SJCRH30 (cell line): ENCODE measurements around the gene FAF2. TPM values are rescaled to one million over a fixed set of nuclear protein-coding genes. Genes with fewer than 3 reads are reported as not detected.
"Not testable (repeated sequence)": the region's sequence is repeated elsewhere in the genome, so short reads cannot be mapped to it uniquely, and the experiment has no call there.

Experiments used
- DNase-seq, 2 experiments: peaks; one replicate each; pipeline ENCODE4 v3.0.0-alpha.2; 2015 to 2020
- H3K27ac ChIP-seq: fragments of 250-450 bp; sonication (Bioruptor Pico); 2 replicates; pipeline ENCODE4 v1.5.1; 2020; ENCODE audit warnings: mild to moderate bottlenecking, moderate library complexity
- H3K27me3 ChIP-seq: fragments of 250-450 bp; sonication (Bioruptor Pico); 2 replicates; pipeline ENCODE4 v1.5.1; 2020; ENCODE audit warnings: mild to moderate bottlenecking, moderate library complexity
- H3K36me3 ChIP-seq: fragments of 250-450 bp; sonication (Bioruptor Pico); 2 replicates; pipeline ENCODE4 v1.5.1; 2020; ENCODE audit warnings: mild to moderate bottlenecking, moderate library complexity
- H3K4me1 ChIP-seq: fragments of 250-450 bp; sonication (Bioruptor Pico); 2 replicates; pipeline ENCODE4 v1.5.1; 2020; ENCODE audit warnings: mild to moderate bottlenecking, moderate library complexity
- H3K4me3 ChIP-seq: fragments of 250-450 bp; sonication (Bioruptor Pico); 2 replicates; pipeline ENCODE4 v1.5.1; 2020; ENCODE audit warnings: mild to moderate bottlenecking, moderate library complexity
- H3K9me3 ChIP-seq: fragments of 250-450 bp; sonication (Bioruptor Pico); replicated peaks from 2 replicates; pipeline ENCODE4 v1.5.1; 2020; ENCODE audit warnings: mild to moderate bottlenecking, moderate library complexity
- total RNA-seq: library from RNA; depleted of rRNA; stranded (reverse); fragments of >200 nt; shearing (Covaris generic); gene quantifications from 2 replicates; pipeline ENCODE4 v1.2.3, GENCODE V29; 2014; rRNA removed

Gene FAF2
- 51.7 and 52.5 TPM in 2 replicates for total RNA-seq

GRCh38 chr5:176447978-176448608 lies at the start of gene FAF2:
Gene FAF2 (plus strand): TSS chr5:176448385. CDS start chr5:176448408, 23 bp downstream.
- peaks cover 9% of the 10 kb centered on the region; the same call in 1 of the 2 replicates for H3K36me3 ChIP-seq
- no peaks in the 10 kb centered on the region for H3K27me3 ChIP-seq
- peak within 1 kb of the TSS; percentile 93 for H3K27ac ChIP-seq
- peaks cover 5% of the 10 kb centered on the region; the same call in 1 of the 2 replicates for H3K4me1 ChIP-seq
- no peaks in the 10 kb centered on the region for H3K9me3 ChIP-seq
- H3K4me3 ChIP-seq: peak within 1 kb of the TSS; percentile 74
- peak; percentile 96 to 98 for DNase-seq

GRCh38 chr5:176400382-176401156 lies 47.6 kb upstream of the FAF2 start:
- H3K36me3 ChIP-seq: no peaks in the 10 kb centered on the region
- DNase-seq: no peak
- H3K4me3 ChIP-seq: no peak overlapping the region
- H3K9me3 ChIP-seq: no peaks in the 10 kb centered on the region
- no peaks in the 10 kb centered on the region for H3K27me3 ChIP-seq
- H3K27ac ChIP-seq: no peak overlapping the region
- no peaks in the 10 kb centered on the region for H3K4me1 ChIP-seq

GRCh38 chr5:176401281-176402205 lies 46.6 kb upstream of the FAF2 start:
- H3K27ac ChIP-seq: no peak overlapping the region
- no peaks in the 10 kb centered on the region for H3K9me3 ChIP-seq
- no peak overlapping the region for H3K4me3 ChIP-seq
- H3K36me3 ChIP-seq: no peaks in the 10 kb centered on the region
- no peak for DNase-seq
- H3K4me1 ChIP-seq: no peaks in the 10 kb centered on the region
- no peaks in the 10 kb centered on the region for H3K27me3 ChIP-seq

GRCh38 chr5:176405656-176406435 lies 42.3 kb upstream of the FAF2 start:
- no peak overlapping the region for H3K27ac ChIP-seq
- no peaks in the 10 kb centered on the region for H3K36me3 ChIP-seq
- no peaks in the 10 kb centered on the region for H3K9me3 ChIP-seq
- no peak overlapping the region for H3K4me3 ChIP-seq
- no peak for DNase-seq
- H3K27me3 ChIP-seq: no peaks in the 10 kb centered on the region
- no peaks in the 10 kb centered on the region for H3K4me1 ChIP-seq

GRCh38 chr5:176406436-176407052 lies 41.6 kb upstream of the FAF2 start:
- Histone ChIP-seq H3K27me3 (no peaks in the 10 kb centered on the region), H3K9me3 (no peaks in the 10 kb centered on the region), H3K4me1 (no peaks in the 10 kb centered on the region), H3K27ac (no peak overlapping the region), H3K36me3 (no peaks in the 10 kb centered on the region), H3K4me3 (no peak overlapping the region)
- DNase-seq: no peak

GRCh38 chr5:176407456-176408251 lies 40.5 kb upstream of the FAF2 start:
- H3K4me3 ChIP-seq: no peak overlapping the region
- no peaks in the 10 kb centered on the region for H3K36me3 ChIP-seq
- H3K9me3 ChIP-seq: no peaks in the 10 kb centered on the region
- no peak for DNase-seq
- no peaks in the 10 kb centered on the region for H3K27me3 ChIP-seq
- no peak overlapping the region for H3K27ac ChIP-seq
- H3K4me1 ChIP-seq: no peaks in the 10 kb centered on the region

GRCh38 chr5:176408252-176408573 lies 40.0 kb upstream of the FAF2 start:
- not testable (repeated sequence) for H3K36me3 ChIP-seq, H3K4me1 ChIP-seq, H3K27me3 ChIP-seq, H3K27ac ChIP-seq, DNase-seq, H3K4me3 ChIP-seq, H3K9me3 ChIP-seq

GRCh38 chr5:176408590-176408989 lies 39.6 kb upstream of the FAF2 start:
- H3K9me3 ChIP-seq: no peaks in the 10 kb centered on the region
- H3K36me3 ChIP-seq: no peaks in the 10 kb centered on the region

GRCh38 chr5:176409765-176410164 lies 38.4 kb upstream of the FAF2 start:
- H3K36me3 ChIP-seq: no peaks in the 10 kb centered on the region
- H3K27ac ChIP-seq: no peak overlapping the region
- H3K27me3 ChIP-seq: no peaks in the 10 kb centered on the region
- no peaks in the 10 kb centered on the region for H3K9me3 ChIP-seq
- H3K4me1 ChIP-seq: no peaks in the 10 kb centered on the region
- no peak for DNase-seq
- no peak overlapping the region for H3K4me3 ChIP-seq

More at GRCh38 chr5:176408590-176408989, 39.6 kb upstream of the FAF2 start:
- no peak overlapping the region for H3K27ac ChIP-seq
- H3K27me3 ChIP-seq: no peaks in the 10 kb centered on the region
- H3K4me3 ChIP-seq: no peak overlapping the region
- no peak for DNase-seq
- H3K4me1 ChIP-seq: no peaks in the 10 kb centered on the region

- Histone ChIP-seq H3K27ac (no peak overlapping the region), H3K4me1 (no peaks in the 10 kb centered on the region), H3K36me3 (no peaks in the 10 kb centered on the region), H3K27me3 (no peaks in the 10 kb centered on the region), H3K9me3 (no peaks in the 10 kb centered on the region), H3K4me3 (no peak overlapping the region)
- DNase-seq: no peak
These were observed 37.6 kb upstream of the FAF2 start for GRCh38 chr5:176410486-176411180.

- no peak overlapping the region for H3K4me3 ChIP-seq
- no peaks in the 10 kb centered on the region for H3K36me3 ChIP-seq
- H3K9me3 ChIP-seq: no peaks in the 10 kb centered on the region
- no peak overlapping the region for H3K27ac ChIP-seq
- no peaks in the 10 kb centered on the region for H3K27me3 ChIP-seq
- no peaks in the 10 kb centered on the region for H3K4me1 ChIP-seq
- DNase-seq: no peak
These were observed 35.5 kb upstream of the FAF2 start for GRCh38 chr5:176412517-176413254.

- Histone ChIP-seq H3K27ac (no peak overlapping the region), H3K9me3 (no peaks in the 10 kb centered on the region), H3K36me3 (no peaks in the 10 kb centered on the region), H3K4me1 (no peaks in the 10 kb centered on the region), H3K4me3 (no peak overlapping the region), H3K27me3 (no peaks in the 10 kb centered on the region)
- no peak for DNase-seq
These were observed 35.0 kb upstream of the FAF2 start for GRCh38 chr5:176413255-176413565.
